Fibroblast of lung (primary cell): Measurements from ENCODE around the gene FBXL13.

Source experiments
- CTCF ChIP-seq, 2 donors: IDR thresholded peaks in 1 of 2; conservative IDR thresholded peaks in 1 of 2; 1 replicate in 1 of 2; 2 replicates in 1 of 2; pipeline ENCODE4 v1.5.1; 2011 to 2012; ENCODE audit warnings: low read length in 2 of 2, control low read depth in 1 of 2, inconsistent platforms in 1 of 2, low read depth in 1 of 2, mild to moderate bottlenecking in 1 of 2
- EZH2 ChIP-seq: IDR thresholded peaks from 2 replicates; pipeline ENCODE4 v1.5.1; 2012; ENCODE audit warnings: low read length, control low read depth, mild to moderate bottlenecking; ENCODE audit errors: missing control alignments

- TF ChIP-seq CTCF (conservative IDR thresholded peaks at IDR 0.05 in 1 of 2, IDR thresholded peaks at IDR 0.05 in 1 of 2; ENCODE audit: low read depth in 1 of 2, low read length in 2 of 2) = no peak
- no peak for TF ChIP-seq EZH2
Observed at GRCh38 chr7:103025341-103025740, 49.3 kb downstream of the FBXL13 start.
